Head of caudate nucleus (tissue), 42 donors: ENCODE measurements around the gene GLG1.
"Not testable (repeated sequence)": the region's sequence is repeated elsewhere in the genome, so short reads cannot be mapped to it uniquely, and the experiment has no call there.

Experiments used
- DNase-seq, 42 donors: peaks; one replicate each; pipeline versions ENCODE4 v3.0.0 to v3.0.0-alpha.2; 2020 to 2021; ENCODE audit warnings: mixed read lengths in 7 of 42
- intact Hi-C: fragments of 100-400 bp; cut with DNase I; formaldehyde crosslinking; loops from one replicate; pipeline ENCODE4 v1.15.0; 2022

GLG1 gene

DNA sequence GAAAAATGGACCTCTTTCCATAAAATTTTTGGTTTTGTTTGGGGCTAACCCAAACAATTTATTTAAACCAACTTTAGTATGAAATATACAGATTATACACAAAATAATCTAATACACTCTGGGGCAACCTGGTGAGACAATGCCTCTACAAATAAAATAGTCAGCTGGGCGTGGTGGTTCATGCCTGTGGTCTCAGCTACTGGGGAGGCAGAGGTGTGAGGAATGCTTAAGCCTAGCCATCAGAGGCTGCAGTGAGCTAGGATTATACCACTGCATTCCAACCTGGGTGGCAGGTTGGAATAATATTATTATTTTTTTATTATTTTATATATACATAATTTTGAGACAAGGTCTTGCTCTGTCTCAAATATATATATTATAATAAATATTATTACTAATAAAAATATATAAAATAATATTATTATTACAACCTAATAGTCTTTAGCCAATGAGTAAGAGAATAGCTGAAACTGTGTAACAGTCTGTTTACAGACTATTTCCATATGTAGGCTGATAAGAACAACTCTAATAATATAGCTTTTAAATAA, 50.5 kb downstream of the GLG1 start:
- DNase-seq: no peak
- intact Hi-C loops: no loop called here

DNA sequence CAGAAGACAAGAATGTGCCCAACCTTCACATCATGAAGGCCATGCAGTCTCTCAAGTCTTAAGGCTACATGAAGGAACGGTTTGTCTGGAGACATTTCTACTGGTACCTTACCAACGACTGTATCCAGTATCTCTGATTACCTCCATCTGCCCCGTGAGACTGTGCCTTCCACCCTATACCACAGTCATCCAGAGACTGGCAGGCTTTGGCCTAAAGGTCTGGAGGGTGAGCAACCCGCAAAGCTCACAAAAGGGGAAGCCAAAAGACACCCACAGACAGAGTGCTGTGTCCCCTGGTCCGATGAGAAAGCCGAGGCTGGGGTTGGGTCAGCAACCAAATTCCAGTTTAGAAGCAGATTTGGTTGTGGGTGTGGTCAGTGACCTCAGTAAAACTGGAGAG, 54.6 kb downstream of the GLG1 start:
- intact Hi-C loops: not testable (repeated sequence)

DNA sequence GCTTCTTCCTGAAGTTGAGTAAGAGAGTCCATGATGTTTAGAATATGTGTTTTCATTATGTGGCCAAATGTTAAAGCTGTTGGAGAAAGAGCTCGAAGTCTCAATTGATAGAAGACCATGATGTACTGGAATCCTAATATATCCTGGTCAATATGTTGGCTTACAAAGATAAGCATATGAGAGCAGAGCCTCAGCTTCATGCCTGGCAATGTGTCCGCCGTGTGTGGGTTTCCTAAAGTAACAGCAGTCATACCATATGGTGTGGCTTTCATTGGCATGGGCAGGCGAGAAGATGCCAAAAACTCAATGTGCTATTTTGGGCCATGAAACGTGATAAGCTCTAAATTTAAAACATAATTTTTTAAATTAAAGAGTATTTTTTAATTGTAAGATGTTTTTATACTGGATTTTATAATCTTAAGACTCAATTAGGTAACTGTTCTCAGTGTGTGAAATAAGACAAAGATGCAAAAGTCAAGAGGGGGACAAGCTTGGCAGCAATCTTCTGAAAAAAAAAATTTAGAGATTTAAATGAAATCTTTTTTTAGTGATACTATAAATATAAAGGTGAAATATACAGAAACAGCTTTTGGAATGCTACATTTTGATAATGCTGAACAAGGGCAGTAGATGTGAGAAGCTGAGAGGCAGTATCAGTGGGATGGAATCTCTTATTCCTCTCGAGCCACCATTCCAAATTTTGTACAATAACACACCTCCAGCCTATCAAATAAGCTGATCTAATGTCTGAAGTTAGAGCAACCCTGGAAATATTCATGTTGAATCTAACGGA, 56.5 kb downstream of the GLG1 start:
- intact Hi-C loops: not testable (repeated sequence)

More for the DNA sequence above, 54.6 kb downstream of the GLG1 start:
- not testable (repeated sequence) for DNase-seq

DNA sequence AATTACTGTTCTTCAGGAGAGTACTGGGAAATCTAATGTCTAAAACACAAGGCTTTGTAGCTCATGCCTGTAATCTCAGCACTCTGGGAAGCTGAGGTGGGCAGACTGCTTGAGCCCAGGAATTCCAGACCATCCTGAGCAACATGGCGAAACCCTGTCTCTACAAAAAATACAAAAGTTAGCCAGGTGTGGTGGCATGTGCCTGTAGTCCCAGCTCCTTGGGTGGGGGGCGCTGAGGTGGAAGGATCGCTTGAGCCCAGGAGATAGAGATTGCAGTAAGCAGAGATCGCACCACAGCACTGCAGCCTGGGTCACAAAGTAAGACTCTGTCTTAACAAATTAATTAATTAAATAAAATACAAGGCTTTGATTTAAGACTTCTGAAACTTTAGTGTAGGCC, 60.8 kb downstream of the GLG1 start:
- intact Hi-C loops, DNase-seq: not testable (repeated sequence)

More for the DNA sequence above, 56.5 kb downstream of the GLG1 start:
- DNase-seq: not testable (repeated sequence)

DNA sequence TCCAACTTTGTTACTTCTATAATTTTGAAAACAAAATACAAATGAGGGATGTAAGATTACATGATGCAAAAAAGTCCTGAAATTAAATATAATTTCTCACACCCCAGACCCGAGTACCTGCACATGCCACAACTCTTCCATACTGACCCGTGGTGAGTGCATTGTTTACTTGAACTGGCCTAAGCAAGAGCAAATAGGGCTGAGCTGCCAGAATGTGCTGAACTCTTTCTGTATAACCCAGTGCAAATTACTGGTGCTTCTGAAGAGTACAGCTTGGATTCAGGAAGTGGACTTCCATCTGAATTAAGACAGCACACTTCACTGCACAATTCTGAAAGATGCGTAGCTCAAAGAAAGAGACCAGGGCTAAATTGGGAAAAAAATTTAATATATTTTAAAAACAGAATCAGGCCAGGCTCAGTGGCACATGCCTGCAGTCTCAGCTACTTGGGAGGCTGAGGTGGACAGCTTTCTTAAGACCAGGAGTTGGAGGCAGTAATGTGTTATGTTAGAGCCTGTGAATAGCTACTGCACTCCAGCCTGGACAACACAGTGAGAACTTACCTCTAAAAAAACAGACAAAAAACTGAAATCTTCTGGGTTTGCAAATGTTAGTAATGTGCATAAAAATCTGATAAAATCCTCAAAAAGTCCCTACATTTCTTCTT, 63.9 kb downstream of the GLG1 start:
- DNase-seq, intact Hi-C loops: not testable (repeated sequence)

DNA sequence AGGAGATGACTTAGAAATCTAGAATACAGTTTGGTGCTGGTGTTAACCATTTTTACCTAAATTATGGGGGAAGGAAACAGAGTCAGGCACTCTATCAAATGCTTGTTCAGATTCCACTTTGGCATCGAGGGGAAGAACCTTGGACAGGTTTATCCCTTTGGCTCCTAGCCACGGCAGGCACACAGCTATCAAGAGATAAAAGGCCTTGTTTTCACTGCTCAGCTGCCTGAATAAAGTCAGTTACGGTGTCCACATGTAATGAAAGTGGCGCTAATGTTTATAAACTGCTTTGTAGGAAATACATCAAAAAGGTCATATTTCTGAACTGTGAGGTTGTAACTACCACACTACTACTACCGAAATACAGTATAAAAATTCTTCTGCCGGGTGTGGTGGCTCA, 66.3 kb downstream of the GLG1 start:
- intact Hi-C loops, DNase-seq: not testable (repeated sequence)

DNA sequence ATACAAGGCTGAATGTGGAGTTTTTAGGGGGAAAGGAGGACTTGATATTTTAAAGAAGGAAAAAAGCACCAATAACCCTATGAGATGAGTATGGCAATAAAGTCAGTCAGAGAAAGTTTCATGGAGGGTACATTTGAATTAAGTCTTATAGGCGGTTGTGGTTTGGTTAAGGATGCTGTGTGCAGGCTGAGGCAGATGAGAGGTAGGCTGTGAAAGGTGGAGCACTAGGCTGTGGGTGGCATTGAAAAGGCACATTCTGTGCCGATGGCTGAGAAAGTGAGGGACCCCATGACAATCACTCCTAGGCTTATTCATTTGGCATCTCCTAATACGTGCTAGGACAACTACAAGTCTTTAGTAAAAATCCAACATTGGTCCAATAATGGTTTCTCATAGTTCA, 68.1 kb downstream of the GLG1 start:
- intact Hi-C loops: not testable (repeated sequence)
- peak in 7 of 42 donors; percentile 9 to 33 (median 28) for DNase-seq

DNA sequence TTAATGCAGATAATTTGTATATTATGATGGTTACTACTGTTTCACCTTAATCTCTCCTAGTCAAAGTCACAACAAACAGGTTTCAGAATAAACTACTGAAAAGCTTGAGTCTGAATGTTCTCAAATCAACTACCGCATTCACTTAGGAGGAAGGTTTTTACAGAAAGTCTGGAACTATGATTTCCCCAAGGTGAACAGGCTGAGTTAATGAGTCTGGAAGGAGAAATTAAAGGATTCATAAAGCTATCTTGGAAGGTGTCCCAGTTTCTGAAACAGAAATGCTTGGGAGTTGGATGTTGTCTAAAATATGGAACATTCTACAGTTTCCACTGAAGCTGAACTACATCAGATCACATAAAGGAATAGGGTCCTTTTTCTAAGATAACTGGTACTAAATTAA, 69.2 kb downstream of the GLG1 start:
- DNase-seq, intact Hi-C loops: not testable (repeated sequence)

DNA sequence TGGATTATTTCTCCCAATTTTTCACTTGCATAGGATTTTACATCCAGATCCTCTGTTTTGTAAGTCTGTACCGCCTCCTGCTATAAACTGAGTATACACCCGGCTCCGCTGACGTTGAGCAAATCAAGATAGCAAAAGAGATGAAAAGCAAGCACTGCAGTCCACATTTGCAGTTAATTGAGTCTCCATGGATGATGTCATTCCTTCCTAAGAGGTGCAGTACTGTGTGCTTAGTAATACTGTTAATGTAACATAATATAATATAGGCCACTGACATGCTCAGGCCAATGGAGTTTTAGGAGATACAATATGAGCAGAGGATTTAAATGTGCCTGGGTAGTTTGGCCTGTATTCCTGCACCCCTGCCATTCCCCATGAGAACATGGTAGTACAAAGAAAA, 72.3 kb downstream of the GLG1 start:
- DNase-seq, intact Hi-C loops: not testable (repeated sequence)

DNA sequence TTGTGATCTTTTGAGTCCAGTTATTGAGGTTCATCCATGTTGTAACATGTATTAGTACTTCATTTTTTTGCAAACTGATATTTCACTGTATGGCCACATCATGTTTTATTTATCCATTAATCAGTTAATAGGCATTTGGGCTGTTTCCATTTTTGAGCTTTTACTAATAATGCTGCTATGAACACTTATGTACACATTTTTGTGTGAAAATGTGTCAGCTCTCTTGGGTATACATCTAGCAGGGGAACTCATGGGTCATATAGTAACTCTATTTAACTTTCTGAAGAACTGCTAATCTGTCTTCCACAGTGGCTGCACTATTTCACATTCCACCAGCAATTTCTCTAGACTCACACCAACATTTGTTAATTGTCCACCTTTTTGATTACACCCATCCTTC, 82.0 kb downstream of the GLG1 start:
- DNase-seq: no peak
- intact Hi-C loops: no loop called here

DNA sequence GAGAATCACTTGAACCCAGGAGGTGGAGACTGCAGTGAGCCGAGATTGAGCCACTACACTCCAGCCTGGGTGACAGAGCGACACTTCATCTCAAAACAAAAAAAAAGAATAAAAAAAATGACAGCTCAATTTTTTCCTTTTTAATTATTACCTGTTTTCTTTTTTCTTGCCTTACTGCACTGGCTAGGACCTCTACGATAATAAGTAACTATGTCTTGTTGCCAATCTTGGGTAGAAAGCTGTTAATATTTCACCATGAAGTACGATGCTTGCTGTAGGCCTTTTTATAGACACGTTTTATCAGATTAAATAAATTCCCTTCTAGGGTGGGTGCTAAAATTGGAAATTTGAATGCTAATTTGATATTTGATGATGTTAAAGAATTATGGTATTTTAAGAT, 82.8 kb downstream of the GLG1 start:
- DNase-seq: no peak
- intact Hi-C loops: no loop called here

DNA sequence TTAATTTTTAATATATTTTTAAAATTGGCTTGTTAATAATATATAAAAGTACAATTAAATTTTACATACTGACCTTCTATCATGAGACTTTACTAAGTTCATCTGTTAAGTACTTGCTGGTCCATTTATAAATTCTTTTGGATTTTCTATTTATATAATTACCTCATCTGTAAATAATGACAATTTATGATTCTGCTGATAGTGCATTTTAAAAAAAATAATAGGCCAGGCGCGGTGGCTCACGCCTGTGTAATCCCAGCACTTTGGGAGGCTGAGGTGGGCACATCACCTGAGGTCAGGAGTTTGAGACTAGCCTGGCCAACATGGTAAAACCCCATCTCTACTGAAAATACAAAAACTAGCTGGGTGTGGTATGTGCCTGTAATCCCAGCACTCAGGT, 83.2 kb downstream of the GLG1 start:
- intact Hi-C loops, DNase-seq: not testable (repeated sequence)

DNA sequence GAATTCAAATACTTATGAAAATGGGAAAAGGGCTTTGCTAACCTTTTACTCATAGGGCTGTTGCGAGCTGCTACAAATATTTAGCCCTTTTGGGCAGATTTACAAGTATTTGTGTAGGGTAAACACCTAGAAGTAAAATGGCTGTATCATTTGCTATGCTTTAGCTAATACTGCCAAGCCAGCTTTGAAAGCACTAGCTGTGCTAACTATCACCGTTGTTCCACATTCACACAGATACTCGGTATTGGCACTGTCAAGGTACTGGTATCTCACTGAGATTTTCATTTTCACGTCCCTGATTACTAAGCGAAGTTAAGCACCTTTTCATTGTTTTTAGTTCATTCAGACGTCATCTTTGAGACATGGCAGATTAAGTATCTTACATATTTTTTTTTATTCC, 84.8 kb downstream of the GLG1 start:
- intact Hi-C loops: no loop called here
- DNase-seq: no peak

DNA sequence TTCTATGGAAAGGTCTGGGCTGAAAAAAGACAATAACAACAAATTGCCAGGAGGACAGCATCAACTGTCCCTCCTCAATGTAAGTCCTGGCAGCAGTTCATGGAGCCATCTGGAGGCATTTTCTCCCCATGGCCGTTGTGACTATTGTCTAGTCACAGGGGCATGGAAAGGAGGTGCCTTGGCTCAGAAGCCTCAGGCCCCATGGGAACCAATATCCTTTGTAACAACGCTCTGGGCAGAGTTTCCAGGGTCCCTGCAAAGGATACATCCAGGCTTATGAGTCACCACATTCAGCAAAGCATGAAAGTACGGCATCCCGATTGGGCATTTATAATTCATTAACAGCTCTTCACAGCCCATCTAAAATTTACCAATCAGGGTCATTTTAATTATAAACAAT, 85.2 kb downstream of the GLG1 start:
- intact Hi-C loops: no loop called here
- DNase-seq: peak in 37 of 42 donors; percentile 15 to 82 (median 54)

DNA sequence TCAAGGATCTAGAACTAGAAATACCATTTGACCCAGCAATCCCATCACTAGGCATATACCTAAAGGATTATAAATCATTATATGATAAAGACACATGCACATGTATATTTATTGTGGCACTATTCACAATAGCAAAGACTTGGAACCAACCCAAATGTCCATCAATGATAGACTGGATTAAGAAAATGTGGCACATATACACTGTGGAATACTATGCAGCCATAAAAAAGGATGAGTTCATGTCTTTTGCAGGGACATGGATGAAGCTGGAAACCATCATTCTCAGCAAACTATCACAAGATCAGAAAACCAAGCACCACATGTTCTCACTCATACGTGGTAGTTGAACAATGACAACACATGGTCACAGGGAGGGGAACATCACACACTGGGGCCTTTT, 88.0 kb downstream of the GLG1 start:
- intact Hi-C loops, DNase-seq: not testable (repeated sequence)

DNA sequence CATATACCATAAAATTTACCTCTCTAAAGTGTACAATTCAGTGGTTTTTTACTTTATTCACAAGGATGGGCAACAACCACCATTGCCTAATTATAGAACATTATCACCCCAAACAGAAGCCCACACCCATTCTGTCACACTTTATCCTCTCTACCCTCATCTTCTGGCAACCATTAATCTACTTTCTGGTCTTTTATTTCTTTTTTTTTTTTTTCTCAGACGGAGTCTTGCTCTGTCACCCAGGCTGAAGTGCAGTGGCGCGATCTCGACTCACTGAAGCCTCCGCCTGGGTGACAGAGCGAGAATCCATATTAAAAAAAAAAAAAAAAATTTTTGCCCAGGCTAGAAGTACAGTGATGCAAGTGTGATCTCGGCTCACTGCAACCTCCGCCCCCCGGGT, 95.0 kb downstream of the GLG1 start:
- intact Hi-C loops: no loop called here

DNA sequence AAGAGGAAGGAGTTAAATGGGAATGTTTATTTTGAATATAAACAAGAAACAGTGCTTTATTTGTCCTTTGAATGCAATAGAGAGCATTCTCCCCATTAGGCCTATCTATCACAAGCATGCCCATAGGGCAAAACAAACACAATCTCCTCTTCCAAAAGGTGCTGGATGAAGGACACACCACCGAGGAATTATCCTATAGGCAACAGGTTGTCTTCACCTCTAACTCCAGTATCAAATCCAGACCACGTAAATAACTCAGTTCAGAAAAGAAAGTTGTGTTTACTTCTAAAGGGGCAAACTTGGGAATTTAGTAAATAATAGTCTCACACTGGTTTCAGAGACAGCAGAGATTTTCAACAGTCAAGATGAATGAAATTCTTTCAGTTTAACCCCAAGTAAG, 101.9 kb downstream of the GLG1 start:
- no peak for DNase-seq
- intact Hi-C loops: no loop called here

More for the DNA sequence above, 95.0 kb downstream of the GLG1 start:
- no peak for DNase-seq

DNA sequence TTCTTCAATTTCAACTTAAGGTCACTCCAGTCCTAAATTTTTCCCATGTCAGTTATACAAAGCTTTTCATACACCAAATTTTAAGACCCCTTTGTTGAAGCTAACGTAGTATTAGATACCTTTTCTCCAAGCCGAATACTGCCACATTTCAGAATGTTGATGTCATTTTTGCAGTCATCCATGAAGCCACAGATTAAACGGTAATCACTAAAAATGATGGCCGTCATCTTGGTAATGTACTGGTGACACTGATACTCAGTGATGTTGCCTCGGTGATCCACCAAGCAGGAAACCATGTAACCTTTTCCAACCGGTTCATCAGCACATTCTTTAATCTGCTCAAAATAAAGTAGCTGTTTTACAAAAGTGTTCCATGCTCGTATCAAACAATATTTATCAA, 103.5 kb downstream of the GLG1 start:
- intact Hi-C loops: no loop called here
- DNase-seq: no peak

DNA sequence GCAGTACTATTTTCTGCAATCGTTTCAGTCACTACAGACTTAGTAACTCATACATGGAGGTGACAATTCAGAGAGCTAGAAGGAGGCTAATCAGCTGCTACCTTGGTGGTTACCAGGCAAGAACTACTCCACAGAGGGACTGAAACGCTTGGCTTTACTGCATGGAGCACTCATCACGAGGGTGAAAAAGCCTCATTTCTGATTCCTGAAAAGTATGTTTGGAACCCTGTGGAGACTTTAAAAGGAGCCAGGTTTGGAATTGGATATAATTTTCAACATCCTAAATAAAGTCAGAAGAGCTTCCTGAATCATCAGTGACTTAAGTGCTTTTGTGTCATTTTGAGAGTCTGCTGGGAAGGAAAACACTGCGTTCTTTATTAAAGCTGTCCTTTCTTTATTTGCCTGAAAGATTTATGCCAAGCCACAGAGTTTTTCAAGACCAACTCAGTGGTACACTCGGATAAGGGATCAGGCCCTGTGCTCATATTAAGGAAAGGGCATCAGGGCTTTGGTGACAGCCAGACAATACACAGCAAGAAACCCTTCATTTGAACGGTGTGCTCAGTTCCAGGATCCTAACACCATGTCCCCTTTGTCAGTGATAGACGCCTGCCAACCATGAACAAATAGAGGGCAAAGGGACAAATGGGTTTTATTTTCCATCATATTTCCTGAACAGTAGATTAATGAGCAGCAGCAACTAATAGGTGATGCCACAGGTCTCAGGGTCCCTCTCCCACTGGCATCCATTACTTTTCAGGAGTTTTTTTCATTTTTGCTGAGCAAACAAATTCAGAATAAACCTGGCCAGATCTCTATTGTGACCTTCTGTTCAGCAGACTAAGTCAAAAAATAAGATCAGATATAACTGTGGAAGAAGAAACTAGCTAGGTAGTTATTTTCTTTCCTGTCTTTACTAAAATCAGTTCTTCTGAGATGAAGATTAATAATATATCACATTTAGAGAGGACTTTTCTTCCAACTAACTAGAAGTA, 105.1 kb downstream of the GLG1 start:
- intact Hi-C loops: no loop called here

More for the DNA sequence above, 105.1 kb downstream of the GLG1 start:
- peak in 16 of 42 donors; percentile 11 to 62 (median 28) for DNase-seq
